Adrenal gland (tissue), 5 donors: ENCODE data around the gene ELL2.
"Not testable (repeated sequence)": the region's sequence is repeated elsewhere in the genome, so short reads cannot be mapped to it uniquely, and the experiment has no call there.

Experiments
- POLR2A ChIP-seq, 2 donors: fragments of 450-650 bp; IDR thresholded peaks; one replicate each; pipeline ENCODE4 v1.6.1; 2017; ENCODE audit warnings: antibody characterized with exemption in 2 of 2, mild to moderate bottlenecking in 2 of 2, moderate library complexity in 1 of 2
- TF ChIP-seq, protein P1 (sequence below), 6 experiments: fragments of 450-650 bp in 4 of 6; fragments of 200-600 bp in 2 of 6; sonication (generic) in 1 of 6; IDR thresholded peaks; 1 replicate in 5 of 6; 2 replicates in 1 of 6; pipeline versions ENCODE4 v1.5.1 to v1.8.0; 2016 to 2021; ENCODE audit warnings: antibody characterized with exemption in 6 of 6, mild to moderate bottlenecking in 2 of 6, moderate library complexity in 1 of 6
- donor health status: DM: no; HTN: no; CAD: no.

DNA sequence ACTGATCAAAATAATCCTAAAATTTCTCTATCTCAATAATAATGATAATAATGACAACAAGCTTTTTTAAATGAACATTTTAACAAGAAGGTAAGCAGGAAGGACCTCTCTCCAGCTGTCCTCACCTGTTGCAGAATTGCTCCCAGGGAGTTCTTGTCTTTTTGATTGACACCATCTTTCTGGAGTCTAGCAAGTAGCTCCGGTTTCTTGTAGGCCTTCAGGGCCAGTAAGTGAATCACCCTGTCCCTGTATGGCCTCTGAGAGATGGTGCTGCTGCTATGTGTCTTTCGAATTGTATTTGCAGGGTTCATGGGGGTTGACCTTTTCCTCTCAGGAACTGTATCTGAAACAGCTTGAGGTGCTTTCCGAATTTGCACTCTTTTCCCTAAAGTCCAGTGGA is 55.3 kb downstream of the ELL2 start:
- TF ChIP-seq, protein P1, sequence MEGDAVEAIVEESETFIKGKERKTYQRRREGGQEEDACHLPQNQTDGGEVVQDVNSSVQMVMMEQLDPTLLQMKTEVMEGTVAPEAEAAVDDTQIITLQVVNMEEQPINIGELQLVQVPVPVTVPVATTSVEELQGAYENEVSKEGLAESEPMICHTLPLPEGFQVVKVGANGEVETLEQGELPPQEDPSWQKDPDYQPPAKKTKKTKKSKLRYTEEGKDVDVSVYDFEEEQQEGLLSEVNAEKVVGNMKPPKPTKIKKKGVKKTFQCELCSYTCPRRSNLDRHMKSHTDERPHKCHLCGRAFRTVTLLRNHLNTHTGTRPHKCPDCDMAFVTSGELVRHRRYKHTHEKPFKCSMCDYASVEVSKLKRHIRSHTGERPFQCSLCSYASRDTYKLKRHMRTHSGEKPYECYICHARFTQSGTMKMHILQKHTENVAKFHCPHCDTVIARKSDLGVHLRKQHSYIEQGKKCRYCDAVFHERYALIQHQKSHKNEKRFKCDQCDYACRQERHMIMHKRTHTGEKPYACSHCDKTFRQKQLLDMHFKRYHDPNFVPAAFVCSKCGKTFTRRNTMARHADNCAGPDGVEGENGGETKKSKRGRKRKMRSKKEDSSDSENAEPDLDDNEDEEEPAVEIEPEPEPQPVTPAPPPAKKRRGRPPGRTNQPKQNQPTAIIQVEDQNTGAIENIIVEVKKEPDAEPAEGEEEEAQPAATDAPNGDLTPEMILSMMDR (IDR thresholded peaks at IDR 0.05) = not testable (repeated sequence)
- TF ChIP-seq POLR2A (IDR thresholded peaks at IDR 0.05) = not testable (repeated sequence)
